Prostate gland (tissue), 2 donors: ENCODE results near the gene AFDN.

ENCODE experiments used
- POLR2A ChIP-seq: fragments of 450-650 bp; IDR thresholded peaks from one replicate; pipeline ENCODE4 v1.6.1; 2016; ENCODE audit warnings: antibody characterized with exemption, mild to moderate bottlenecking
- TF ChIP-seq, protein P1 (sequence below), 4 experiments: fragments of 200-600 bp in 2 of 4; fragments of 450-650 bp in 2 of 4; sonication (generic) in 2 of 4; IDR thresholded peaks; 1 replicate in 3 of 4; 2 replicates in 1 of 4; pipeline ENCODE4 v1.5.1; 2016 to 2019; ENCODE audit warnings: antibody characterized with exemption in 4 of 4, mild to moderate bottlenecking in 2 of 4, moderate library complexity in 2 of 4

DNA sequence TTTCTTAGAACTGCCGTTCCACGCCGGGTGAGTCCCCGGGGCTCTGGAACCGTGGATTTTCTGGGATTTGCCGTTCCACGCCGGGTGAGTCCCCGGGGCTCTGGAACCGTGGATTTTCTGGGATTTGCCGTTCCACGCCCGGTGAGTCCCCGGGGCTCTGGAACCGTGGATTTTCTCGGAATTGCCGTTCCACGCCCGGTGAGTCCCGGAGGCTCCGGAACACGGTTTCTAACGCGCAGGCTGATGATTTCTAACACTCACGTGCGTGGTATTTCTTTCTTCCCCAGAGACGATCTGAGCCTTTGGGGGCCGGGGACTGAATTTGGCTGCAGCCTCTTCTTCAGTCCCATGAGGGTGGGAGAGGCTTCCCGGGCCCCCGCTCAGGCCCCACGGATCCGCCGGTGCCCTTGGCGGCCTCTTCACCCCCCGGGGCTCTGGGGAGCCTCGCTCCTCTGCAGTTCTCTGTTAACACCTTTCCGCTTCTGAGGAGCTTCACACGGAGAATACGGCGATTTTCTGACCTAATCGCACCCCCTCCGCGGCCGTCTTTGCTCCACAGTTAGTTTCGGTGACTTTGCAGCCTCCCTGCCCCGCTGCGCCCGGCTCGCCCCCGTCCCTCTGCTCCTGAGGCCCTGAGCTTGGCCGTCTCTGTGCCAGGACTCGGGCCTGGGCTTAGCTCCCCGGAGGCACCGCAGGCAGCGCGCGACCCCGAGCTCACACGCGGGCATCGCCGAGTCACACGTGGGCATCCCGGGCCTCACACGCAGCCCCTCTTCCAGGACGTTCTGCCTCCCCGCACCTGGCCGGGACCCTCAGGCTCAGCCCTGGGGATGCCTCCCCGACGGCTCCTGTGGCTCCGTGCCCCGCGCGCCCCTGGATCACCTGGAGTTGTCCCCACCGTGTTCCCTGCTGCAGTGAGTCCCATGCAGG lies 163.6 kb downstream of the AFDN start:
- TF ChIP-seq POLR2A = no peak
- TF ChIP-seq, protein P1, sequence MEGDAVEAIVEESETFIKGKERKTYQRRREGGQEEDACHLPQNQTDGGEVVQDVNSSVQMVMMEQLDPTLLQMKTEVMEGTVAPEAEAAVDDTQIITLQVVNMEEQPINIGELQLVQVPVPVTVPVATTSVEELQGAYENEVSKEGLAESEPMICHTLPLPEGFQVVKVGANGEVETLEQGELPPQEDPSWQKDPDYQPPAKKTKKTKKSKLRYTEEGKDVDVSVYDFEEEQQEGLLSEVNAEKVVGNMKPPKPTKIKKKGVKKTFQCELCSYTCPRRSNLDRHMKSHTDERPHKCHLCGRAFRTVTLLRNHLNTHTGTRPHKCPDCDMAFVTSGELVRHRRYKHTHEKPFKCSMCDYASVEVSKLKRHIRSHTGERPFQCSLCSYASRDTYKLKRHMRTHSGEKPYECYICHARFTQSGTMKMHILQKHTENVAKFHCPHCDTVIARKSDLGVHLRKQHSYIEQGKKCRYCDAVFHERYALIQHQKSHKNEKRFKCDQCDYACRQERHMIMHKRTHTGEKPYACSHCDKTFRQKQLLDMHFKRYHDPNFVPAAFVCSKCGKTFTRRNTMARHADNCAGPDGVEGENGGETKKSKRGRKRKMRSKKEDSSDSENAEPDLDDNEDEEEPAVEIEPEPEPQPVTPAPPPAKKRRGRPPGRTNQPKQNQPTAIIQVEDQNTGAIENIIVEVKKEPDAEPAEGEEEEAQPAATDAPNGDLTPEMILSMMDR (IDR thresholded peaks at IDR 0.05) = no peak
